Upper lobe of right lung (tissue), 1 donor: ENCODE results near the gene PSMB4. TPM values are rescaled to one million over a fixed set of nuclear protein-coding genes. Genes with fewer than 3 reads are reported as not detected.
A peak's percentile ranks its signal among the peaks of the same experiment; 100 is the strongest.

Experiments
- ATAC-seq: fragments of 200-7000 bp; cut with Tn5 transposase; one replicate; pipeline ENCODE4 v1.9.1; 2020; ENCODE audit warnings: mild to moderate bottlenecking, moderate library complexity
- DNase-seq: peaks from one replicate; pipeline ENCODE4 v3.0.0-alpha.2; 2020
- H3K27ac ChIP-seq: fragments of 200-600 bp; one replicate; pipeline ENCODE4 v1.8.0; 2022
- H3K27me3 ChIP-seq: fragments of 200-600 bp; one replicate; pipeline ENCODE4 v1.8.0; 2022; ENCODE audit warnings: mild to moderate bottlenecking
- H3K36me3 ChIP-seq: fragments of 200-600 bp; one replicate; pipeline ENCODE4 v1.8.0; 2022
- H3K4me1 ChIP-seq: fragments of 200-600 bp; one replicate; pipeline ENCODE4 v1.8.0; 2022
- H3K4me3 ChIP-seq: fragments of 200-600 bp; one replicate; pipeline ENCODE4 v1.8.0; 2022; ENCODE audit warnings: mild to moderate bottlenecking
- H3K9me3 ChIP-seq: fragments of 200-600 bp; one replicate; pipeline ENCODE4 v1.8.0; 2022
- intact Hi-C: fragments of 100-400 bp; cut with DNase I; formaldehyde crosslinking; loops from one replicate; pipeline ENCODE4 v1.11.0; 2022
- total RNA-seq: library from RNA; stranded (reverse); fragmentation: NEBNext Ultra II Directional; extraction: Animal tissue kit (Norgen Biotek cat#: 25700); gene quantifications from one replicate; pipeline ENCODE4 v1.2.1, GENCODE V29; 2021
- TF ChIP-seq, protein P1 (sequence below): fragments of 200-600 bp; IDR thresholded peaks from one replicate; pipeline ENCODE4 v1.8.0; 2022; ENCODE audit warnings: antibody characterized with exemption
- donor health status: DM: no; HTN: yes; CAD: no; lungs with severe emphysema.

Gene PSMB4
- total RNA-seq, 1 donor from 2014 or later: 177 TPM

- no peak for ATAC-seq
- no peak overlapping the region for H3K27ac ChIP-seq
- no peaks in the 10 kb centered on the region for H3K9me3 ChIP-seq
- DNase-seq: no peak
- H3K27me3 ChIP-seq: no peaks in the 10 kb centered on the region
- peaks cover 2% of the 10 kb centered on the region for H3K4me1 ChIP-seq
- no peak overlapping the region for H3K4me3 ChIP-seq
- peaks cover 36% of the 10 kb centered on the region for H3K36me3 ChIP-seq
- TF ChIP-seq, protein P1, sequence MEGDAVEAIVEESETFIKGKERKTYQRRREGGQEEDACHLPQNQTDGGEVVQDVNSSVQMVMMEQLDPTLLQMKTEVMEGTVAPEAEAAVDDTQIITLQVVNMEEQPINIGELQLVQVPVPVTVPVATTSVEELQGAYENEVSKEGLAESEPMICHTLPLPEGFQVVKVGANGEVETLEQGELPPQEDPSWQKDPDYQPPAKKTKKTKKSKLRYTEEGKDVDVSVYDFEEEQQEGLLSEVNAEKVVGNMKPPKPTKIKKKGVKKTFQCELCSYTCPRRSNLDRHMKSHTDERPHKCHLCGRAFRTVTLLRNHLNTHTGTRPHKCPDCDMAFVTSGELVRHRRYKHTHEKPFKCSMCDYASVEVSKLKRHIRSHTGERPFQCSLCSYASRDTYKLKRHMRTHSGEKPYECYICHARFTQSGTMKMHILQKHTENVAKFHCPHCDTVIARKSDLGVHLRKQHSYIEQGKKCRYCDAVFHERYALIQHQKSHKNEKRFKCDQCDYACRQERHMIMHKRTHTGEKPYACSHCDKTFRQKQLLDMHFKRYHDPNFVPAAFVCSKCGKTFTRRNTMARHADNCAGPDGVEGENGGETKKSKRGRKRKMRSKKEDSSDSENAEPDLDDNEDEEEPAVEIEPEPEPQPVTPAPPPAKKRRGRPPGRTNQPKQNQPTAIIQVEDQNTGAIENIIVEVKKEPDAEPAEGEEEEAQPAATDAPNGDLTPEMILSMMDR: no peak
- intact Hi-C loops: no loop called here
Measured at GRCh38 chr1:151362308-151363155, 36.8 kb upstream of the PSMB4 start.

GRCh38 chr1:151364996-151365395 lies 34.4 kb upstream of the PSMB4 start:
- intact Hi-C loops: no loop called here
- DNase-seq (no peak), ATAC-seq (no peak)
- TF ChIP-seq, protein P1: no peak
- Histone ChIP-seq H3K4me3 (no peak overlapping the region), H3K27me3 (no peaks in the 10 kb centered on the region), H3K36me3 (peaks cover 45% of the 10 kb centered on the region), H3K9me3 (no peaks in the 10 kb centered on the region), H3K27ac (no peak overlapping the region), H3K4me1 (peaks cover 14% of the 10 kb centered on the region)

- intact Hi-C loops: no loop called here
- TF ChIP-seq, protein P1: no peak
- Histone ChIP-seq H3K4me1 (peaks cover 31% of the 10 kb centered on the region), H3K36me3 (peaks cover 45% of the 10 kb centered on the region), H3K27ac (no peak overlapping the region), H3K27me3 (no peaks in the 10 kb centered on the region), H3K4me3 (no peak overlapping the region), H3K9me3 (no peaks in the 10 kb centered on the region)
- ATAC-seq (no peak), DNase-seq (no peak)
Measured at GRCh38 chr1:151367658-151368392, 31.5 kb upstream of the PSMB4 start.

DNA sequence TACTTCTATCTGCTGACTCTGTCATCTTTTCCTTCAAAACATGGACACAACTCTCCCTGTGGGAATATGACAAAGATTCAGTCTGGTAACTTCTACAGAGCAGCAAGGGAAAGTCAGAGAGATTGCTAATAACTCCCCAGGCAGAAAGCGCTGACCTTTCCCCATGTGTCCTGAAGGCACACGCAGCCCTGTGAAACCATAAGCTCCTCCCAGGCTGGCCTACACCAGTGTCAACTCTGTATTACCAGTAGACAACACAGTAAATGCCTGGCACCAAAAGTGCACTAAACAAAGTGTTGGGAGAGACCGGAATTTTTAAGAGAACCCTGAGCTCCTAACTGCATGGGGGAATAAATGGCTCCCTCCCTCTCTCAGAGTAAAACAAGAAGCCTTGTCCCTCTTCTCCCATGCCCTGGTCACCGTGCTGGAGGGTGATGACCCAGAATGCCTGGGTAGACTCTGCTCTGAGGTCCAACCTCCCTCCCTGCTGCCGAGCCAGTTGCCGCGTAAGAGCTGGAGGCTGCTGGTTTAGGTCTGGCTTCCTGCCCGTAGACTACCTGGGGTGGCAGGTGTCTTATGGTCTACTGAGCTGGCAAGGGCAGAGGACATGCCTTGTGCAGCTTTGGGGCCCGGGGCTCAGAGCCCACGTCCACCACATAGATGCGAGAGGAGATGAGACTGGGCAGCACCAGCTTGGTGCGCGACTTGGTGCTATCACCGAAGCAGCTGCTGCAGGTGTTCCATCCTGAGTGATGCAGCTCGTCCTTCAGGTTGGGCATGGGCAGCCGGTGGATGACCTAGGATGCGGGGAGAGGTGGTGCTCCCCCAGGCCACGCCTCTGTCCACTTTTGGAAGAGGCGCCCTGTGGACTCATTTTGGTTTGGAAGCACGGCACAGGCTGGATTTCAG lies 30.7 kb upstream of the PSMB4 start:
- no peaks in the 10 kb centered on the region for H3K9me3 ChIP-seq
- no peak for ATAC-seq
- H3K27me3 ChIP-seq: no peaks in the 10 kb centered on the region
- H3K4me1 ChIP-seq: peaks cover 31% of the 10 kb centered on the region
- TF ChIP-seq, protein P1: no peak
- no peak overlapping the region for H3K4me3 ChIP-seq
- H3K27ac ChIP-seq: peak overlapping the region; percentile 82
- peaks cover 45% of the 10 kb centered on the region for H3K36me3 ChIP-seq
- intact Hi-C loops: no loop called here
- DNase-seq: no peak

- DNase-seq: no peak
- Histone ChIP-seq H3K36me3 (peaks cover 41% of the 10 kb centered on the region), H3K27me3 (no peaks in the 10 kb centered on the region), H3K4me1 (peaks cover 31% of the 10 kb centered on the region), H3K4me3 (no peak overlapping the region), H3K27ac (peak overlapping the region; percentile 82), H3K9me3 (no peaks in the 10 kb centered on the region)
- intact Hi-C loops: no loop called here
- TF ChIP-seq, protein P1: no peak
- ATAC-seq: no peak
Measured at GRCh38 chr1:151369302-151369610, 30.1 kb upstream of the PSMB4 start.
